Glomerular visceral epithelial cell (primary cell): ENCODE measurements around the gene HBG2.
"Not testable (repeated sequence)": the region's sequence is repeated elsewhere in the genome, so short reads cannot be mapped to it uniquely, and the experiment has no call there.

Experiments used
- DNase-seq: peaks from one replicate; pipeline ENCODE4 v3.0.0-alpha.2; 2016; ENCODE audit errors: extremely low spot score

The HBG2 gene

GRCh38 chr11:5249807-5250396 is 4.7 kb downstream of the HBG2 start, which contains the start of gene HBG1:
TSS of gene HBG1 (minus strand) at chr11:5249857. CDS start at chr11:5249804, 53 bp downstream.
- DNase-seq, result not testable (repeated sequence)

DNA sequence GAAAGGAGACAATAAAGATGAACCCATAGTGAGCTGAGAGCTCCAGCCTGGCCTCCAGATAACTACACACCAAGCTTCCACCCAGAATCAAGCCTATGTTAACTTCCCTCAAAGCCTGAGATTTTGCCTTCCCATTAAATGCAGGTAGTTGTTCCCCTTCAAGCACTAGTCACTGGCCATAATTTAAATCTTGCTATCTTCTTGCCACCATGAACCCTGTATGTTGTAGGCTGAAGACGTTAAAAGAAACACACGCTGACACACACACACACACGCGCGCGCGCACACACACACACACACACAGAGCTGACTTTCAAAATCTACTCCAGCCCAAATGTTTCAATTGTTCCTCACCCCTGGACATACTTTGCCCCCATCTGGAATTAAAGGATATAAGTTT is 6.1 kb downstream of the HBG2 start:
- not testable (repeated sequence) for DNase-seq

DNA sequence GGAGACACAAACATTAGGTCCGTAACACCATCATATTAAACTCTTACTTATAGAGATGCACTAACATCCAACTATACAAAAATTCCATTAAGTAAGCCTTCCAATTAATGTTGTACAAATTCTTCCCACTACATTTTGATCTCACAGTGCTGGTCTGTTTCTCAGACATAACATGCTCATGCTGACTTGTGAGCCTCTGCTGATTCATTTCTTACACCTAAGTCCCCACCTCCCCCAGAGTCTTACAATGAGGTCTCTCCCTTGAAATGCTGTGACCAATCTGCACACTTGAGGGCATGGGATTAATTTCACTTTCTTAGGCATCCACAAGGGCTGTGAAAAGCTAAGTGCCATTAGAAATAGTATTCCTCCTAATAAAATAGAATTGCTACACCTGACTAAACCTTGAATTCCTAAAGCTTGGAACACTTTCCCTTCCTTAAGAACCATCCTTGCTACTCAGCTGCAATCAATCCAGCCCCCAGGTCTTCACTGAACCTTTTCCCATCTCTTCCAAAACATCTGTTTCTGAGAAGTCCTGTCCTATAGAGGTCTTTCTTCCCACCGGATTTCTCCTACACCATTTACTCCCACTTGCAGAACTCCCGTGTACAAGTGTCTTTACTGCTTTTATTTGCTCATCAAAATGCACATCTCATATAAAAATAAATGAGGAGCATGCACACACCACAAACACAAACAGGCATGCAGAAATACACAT is 6.9 kb downstream of the HBG2 start:
- no peak for DNase-seq

- DNase-seq, result no peak
Measured at GRCh38 chr11:5246772-5247471, 7.7 kb downstream of the HBG2 start.

- DNase-seq, result no peak
Measured at GRCh38 chr11:5245155-5245554, 9.4 kb downstream of the HBG2 start.

- no peak for DNase-seq
Measured at GRCh38 chr11:5243816-5244180, 10.8 kb downstream of the HBG2 start.

DNA sequence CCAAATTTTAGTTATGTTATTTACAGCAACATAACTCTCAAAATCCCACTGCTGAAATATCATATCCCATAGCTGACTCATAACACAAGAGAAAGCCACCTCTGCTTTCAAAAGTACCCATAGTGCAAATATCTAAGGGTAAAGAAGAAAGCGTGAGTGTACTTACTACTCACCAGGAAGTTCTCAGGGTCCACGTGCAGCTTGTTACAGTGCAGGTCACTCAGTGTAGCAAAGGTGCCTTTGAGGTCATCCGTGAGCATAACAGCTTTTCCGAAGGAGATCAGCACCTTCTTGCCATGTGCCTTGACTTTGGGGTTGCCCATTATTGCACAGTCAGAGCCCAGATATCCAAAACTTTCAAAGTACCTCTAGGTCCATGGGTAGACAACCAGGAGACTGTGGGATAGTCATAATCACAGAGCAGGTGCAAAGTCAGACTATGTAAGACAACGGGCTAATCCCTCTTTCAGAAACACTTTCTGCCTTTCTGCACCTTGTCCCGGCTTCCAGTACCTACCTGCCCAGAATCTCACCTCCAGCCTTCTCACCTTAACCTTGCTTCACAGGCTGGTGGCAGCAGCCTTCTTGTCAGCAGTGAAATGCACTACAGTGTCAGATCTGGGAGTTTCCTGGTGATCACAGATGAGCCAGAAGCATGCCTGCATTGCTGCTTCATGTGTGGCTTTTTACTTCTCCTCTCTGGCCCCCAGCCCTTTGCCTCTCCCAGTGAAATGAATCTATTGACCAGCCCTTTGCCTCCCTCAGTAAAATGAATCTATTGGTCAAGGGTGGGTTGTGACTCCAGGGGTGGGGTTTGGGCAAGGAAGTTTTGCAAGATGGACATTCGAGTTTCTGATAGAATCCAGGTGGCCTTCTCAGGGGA is 11.4 kb downstream of the HBG2 start:
- DNase-seq, result no peak

- DNase-seq, result no peak
Measured at GRCh38 chr11:5242208-5242607, 12.4 kb downstream of the HBG2 start.

DNA sequence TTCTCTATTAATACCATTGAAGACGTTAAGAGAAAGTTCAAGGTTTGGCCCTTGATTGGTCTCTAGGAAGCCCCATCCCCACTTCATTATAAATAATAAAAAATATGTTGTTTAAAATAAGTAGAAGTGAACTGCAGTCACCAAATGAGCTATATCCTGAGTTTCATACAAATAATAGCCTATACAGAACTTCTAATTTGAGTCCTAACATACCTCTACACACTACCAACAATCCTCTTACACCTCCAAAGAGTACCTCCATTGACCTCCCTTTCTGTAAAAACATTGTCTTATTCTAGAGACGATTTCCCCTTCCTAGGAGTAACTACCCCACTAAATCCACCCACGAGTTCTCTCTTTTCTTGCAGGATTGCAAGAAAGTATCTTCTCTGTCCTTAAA is 13.1 kb downstream of the HBG2 start:
- no peak for DNase-seq

DNA sequence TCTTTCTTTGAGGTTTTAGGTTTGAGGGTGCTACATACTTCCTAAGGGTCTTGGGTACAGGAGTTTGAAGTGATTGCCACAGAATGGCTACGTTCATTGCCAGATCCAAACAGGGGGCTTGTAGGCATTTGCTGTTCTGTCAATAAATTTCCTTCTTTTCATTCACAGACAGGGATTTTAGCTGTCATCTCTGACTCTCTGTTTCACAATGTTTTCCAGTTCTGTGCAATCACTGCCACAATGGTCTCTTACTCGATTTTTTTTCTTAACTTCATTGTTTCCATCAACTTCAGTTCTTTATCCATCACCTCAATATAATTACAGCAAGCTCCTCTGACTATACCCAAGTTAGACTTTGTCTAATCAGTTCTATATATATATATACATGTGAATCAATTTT is 14.1 kb downstream of the HBG2 start:
- DNase-seq, result no peak

- DNase-seq, result no peak
Measured at GRCh38 chr11:5240056-5240455, 14.5 kb downstream of the HBG2 start.

- DNase-seq, result no peak
Measured at GRCh38 chr11:5239046-5239445, 15.5 kb downstream of the HBG2 start.

- DNase-seq, result no peak
Measured at GRCh38 chr11:5238486-5238885, 16.1 kb downstream of the HBG2 start.

- no peak for DNase-seq
Measured at GRCh38 chr11:5237420-5237819, 17.2 kb downstream of the HBG2 start.

DNA sequence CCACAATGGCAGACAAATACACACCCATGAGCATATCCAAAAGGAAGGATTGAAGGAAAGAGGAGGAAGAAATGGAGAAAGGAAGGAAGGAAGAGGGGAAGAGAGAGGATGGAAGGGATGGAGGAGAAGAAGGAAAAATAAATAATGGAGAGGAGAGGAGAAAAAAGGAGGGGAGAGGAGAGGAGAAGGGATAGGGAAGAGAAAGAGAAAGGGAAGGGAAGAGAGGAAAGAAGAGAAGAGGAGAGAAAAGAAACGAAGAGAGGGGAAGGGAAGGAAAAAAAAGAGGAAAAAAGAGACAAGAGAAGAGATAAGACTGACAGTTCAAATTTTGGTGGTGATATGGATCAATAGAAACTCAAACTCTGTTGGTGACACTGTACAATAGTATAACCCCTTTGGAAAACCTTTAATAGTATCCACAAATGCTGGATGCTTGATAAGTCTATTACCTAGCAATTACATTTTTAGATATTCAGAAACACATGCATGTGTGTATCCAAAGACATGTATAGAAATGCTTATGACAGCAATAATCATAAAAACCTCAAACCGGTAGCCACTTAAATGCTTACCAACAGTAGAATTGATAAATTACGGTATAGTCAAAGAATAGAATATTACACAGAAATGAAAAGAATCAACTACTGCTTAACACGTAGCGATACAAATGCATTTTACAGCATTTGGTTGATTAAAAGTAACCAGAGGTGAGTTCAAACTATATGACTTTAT is 19.1 kb downstream of the HBG2 start:
- no peak for DNase-seq

GRCh38 chr11:5234381-5234834 is 20.2 kb downstream of the HBG2 start, which contains the start of gene HBD:
TSS of gene HBD (minus strand) at chr11:5234483. CDS start at chr11:5234433, 50 bp downstream.
- peak; percentile 33 for DNase-seq

- DNase-seq, result no peak
Measured at GRCh38 chr11:5233307-5233706, 21.3 kb downstream of the HBG2 start.

- DNase-seq, result no peak
Measured at GRCh38 chr11:5232821-5233220, 21.8 kb downstream of the HBG2 start.

DNA sequence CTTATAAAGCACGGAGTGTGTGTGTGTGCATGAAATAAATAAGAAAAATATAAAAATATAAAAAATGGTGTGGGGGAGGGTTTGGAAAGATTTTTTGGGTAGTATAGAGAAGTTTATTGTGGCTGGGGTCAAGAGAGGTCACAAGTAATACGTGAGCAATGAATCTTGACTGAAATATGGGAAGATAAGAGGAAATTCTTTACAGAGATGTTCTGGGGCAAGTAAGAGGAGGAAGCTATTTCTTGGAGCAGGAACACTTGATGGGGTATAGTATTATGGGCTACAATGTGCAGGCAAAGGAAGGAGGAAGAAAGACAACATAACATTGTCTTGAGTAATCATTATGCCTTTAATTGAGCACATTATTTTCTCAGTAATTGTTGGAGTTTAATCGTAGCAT is 22.4 kb downstream of the HBG2 start:
- no peak for DNase-seq

- no peak for DNase-seq
Measured at GRCh38 chr11:5231111-5231510, 23.5 kb downstream of the HBG2 start.

- no peak for DNase-seq
Measured at GRCh38 chr11:5230266-5230665, 24.3 kb downstream of the HBG2 start.
